Natural killer cell (primary cell): ENCODE data around the gene DLL1. TPM values are rescaled to one million over a fixed set of nuclear protein-coding genes. Genes with fewer than 3 reads are reported as not detected.
A peak's percentile ranks its signal among the peaks of the same experiment; 100 is the strongest.

ENCODE experiments used
- ATAC-seq, 3 donors: fragments of 150-1000 bp in 2 of 3; fragments of 200-7000 bp in 1 of 3; cut with Tn5 transposase; 1 replicate in 1 of 3; 2 replicates in 2 of 3; pipeline ENCODE4 v1.10.0; 2021; ENCODE audit warnings: mild to moderate bottlenecking in 2 of 3, moderate library complexity in 2 of 3
- DNase-seq, 2 donors: peaks; one replicate each; pipeline versions ENCODE4 v3.0.0 to v3.0.0-alpha.2; 2013 to 2021; ENCODE audit warnings: mixed read lengths in 1 of 2
- H3K27ac ChIP-seq: one replicate; pipeline ENCODE4 v1.5.1; 2013; ENCODE audit warnings: mild to moderate bottlenecking, low read length
- H3K27me3 ChIP-seq: one replicate; pipeline ENCODE4 v1.6.1; 2013; ENCODE audit warnings: low read length; ENCODE audit not compliant: control insufficient read depth, insufficient read depth
- H3K36me3 ChIP-seq: one replicate; pipeline ENCODE4 v1.6.1; 2013; ENCODE audit warnings: low read length; ENCODE audit not compliant: control insufficient read depth, insufficient read depth
- H3K4me1 ChIP-seq: one replicate; pipeline ENCODE4 v1.6.1; 2013; ENCODE audit warnings: low read length; ENCODE audit not compliant: control insufficient read depth, insufficient read depth
- H3K4me3 ChIP-seq: one replicate; pipeline ENCODE4 v1.5.1; 2013; ENCODE audit warnings: low read length
- H3K9me3 ChIP-seq: one replicate; pipeline ENCODE4 v1.6.1; 2013; ENCODE audit warnings: low read length; ENCODE audit not compliant: control insufficient read depth, insufficient read depth
- H3K27ac Mint-ChIP-seq, 2 donors: one replicate each; pipeline ENCODE4 v1.8.0; 2022; ENCODE audit warnings: mild to moderate bottlenecking in 2 of 2, mixed read lengths in 2 of 2, moderate library complexity in 1 of 2
- H3K27me3 Mint-ChIP-seq, 2 donors: one replicate each; pipeline ENCODE4 v1.8.0; 2022; ENCODE audit warnings: low read depth in 2 of 2, mixed read lengths in 2 of 2
- H3K36me3 Mint-ChIP-seq: one replicate; pipeline ENCODE4 v1.8.0; 2022; ENCODE audit warnings: mixed read lengths
- H3K4me1 Mint-ChIP-seq, 2 donors: one replicate each; pipeline ENCODE4 v1.8.0; 2022; ENCODE audit warnings: mixed read lengths in 2 of 2
- H3K4me3 Mint-ChIP-seq: one replicate; pipeline ENCODE4 v1.8.0; 2022; ENCODE audit warnings: mild to moderate bottlenecking, moderate library complexity, mixed read lengths
- H3K9me3 Mint-ChIP-seq, 2 donors: one replicate each; pipeline ENCODE4 v1.8.0; 2022; ENCODE audit warnings: mixed read lengths in 2 of 2
- WGBS: methylation state at CpG from one replicate; pipeline ENCODE4 v1.1.7; 2013; ENCODE audit warnings: missing lambda C conversion rate; ENCODE audit not compliant: insufficient coverage; 5-methylcytosine and 5-hydroxymethylcytosine counted together
- intact Hi-C: fragments of 100-400 bp; cut with micrococcal nuclease; formaldehyde crosslinking; loops from one replicate; pipeline ENCODE4 v1.14.2; 2022
- total RNA-seq, 4 donors: library from RNA; stranded (reverse); fragments of 120-200 nt in 1 of 4; gene quantifications; one replicate each; pipeline versions ENCODE4 v1.2.3 to v1.2.4, GENCODE V29; 2013 to 2022
- TF ChIP-seq, protein P1 (sequence below): fragments of 200-600 bp; IDR thresholded peaks from one replicate; pipeline ENCODE4 v1.8.0; 2022; ENCODE audit warnings: antibody characterized with exemption

DLL1 gene
- total RNA-seq, 3 donors from 2014 or later (not counting 1 experiment from before 2014, with no cell fraction given), result 4.3 to 16.9 (median 6.0) TPM

DNA sequence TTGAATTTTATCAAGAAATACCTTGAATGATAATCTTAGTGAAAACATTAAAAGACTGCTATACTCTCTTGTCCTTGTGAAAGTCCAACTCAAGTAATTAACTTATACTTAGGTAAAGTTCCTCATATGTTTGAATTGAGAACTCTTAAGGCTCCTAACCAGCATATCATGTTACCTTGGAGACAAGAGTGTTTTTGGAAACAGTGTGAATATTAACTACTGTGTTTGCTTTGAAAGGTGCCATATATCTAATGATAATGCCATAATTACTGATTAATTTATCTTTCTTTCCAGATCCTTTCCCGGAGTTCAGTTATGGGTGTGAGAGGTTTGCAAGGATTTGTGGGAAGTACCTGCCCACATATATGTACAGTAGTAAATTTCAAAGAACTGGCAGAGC is 26.2 kb upstream of the DLL1 start:
- Mint-ChIP-seq H3K4me1 (peaks cover 72 to 73% of the 10 kb centered on the region in 2 donors), H3K4me3 (no peak overlapping the region), H3K27me3 (no peaks in the 10 kb centered on the region), H3K9me3 (no peaks in the 10 kb centered on the region), H3K27ac (peak overlapping the region; percentile 44 to 66), H3K36me3 (peaks cover 14% of the 10 kb centered on the region)
- no peak for ATAC-seq
- intact Hi-C loops, result no loop called here
- no peak for DNase-seq
- Histone ChIP-seq H3K27me3 (no peaks in the 10 kb centered on the region), H3K36me3 (peaks cover 28% of the 10 kb centered on the region), H3K4me3 (no peak overlapping the region), H3K27ac (no peak overlapping the region), H3K9me3 (no peaks in the 10 kb centered on the region), H3K4me1 (no peaks in the 10 kb centered on the region)
- no CpG with 5 or more reads among the region's 1 CpG for WGBS
- TF ChIP-seq, protein P1, sequence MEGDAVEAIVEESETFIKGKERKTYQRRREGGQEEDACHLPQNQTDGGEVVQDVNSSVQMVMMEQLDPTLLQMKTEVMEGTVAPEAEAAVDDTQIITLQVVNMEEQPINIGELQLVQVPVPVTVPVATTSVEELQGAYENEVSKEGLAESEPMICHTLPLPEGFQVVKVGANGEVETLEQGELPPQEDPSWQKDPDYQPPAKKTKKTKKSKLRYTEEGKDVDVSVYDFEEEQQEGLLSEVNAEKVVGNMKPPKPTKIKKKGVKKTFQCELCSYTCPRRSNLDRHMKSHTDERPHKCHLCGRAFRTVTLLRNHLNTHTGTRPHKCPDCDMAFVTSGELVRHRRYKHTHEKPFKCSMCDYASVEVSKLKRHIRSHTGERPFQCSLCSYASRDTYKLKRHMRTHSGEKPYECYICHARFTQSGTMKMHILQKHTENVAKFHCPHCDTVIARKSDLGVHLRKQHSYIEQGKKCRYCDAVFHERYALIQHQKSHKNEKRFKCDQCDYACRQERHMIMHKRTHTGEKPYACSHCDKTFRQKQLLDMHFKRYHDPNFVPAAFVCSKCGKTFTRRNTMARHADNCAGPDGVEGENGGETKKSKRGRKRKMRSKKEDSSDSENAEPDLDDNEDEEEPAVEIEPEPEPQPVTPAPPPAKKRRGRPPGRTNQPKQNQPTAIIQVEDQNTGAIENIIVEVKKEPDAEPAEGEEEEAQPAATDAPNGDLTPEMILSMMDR, result no peak

DNA sequence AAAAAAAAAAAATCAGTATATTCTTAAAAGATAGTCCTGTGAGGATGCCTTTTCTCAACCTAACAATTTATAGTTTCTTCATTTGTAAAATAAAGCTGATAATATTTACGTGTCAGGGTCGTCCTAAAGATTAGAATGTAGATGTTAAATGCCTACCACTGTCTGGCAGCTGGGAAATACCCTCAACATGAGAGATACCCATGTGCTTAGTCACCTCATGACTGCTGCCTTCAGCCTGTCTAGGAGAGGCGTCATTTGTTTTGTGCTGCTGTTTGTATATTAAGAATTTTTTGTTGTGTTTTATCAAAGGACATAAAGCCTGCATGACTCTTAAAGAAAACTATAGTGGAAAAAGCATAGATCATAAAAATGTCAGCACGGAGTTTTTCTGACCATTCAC is 25.2 kb upstream of the DLL1 start:
- no peaks in the 10 kb centered on the region for H3K9me3 Mint-ChIP-seq

GRCh38 chr6:170314983-170315382 is 24.1 kb upstream of the DLL1 start:
- intact Hi-C loops, result no loop called here
- H3K36me3 Mint-ChIP-seq, result peaks cover 14% of the 10 kb centered on the region
- no peaks in the 10 kb centered on the region for H3K27me3 Mint-ChIP-seq
- Histone ChIP-seq H3K27ac (no peak overlapping the region), H3K9me3 (no peaks in the 10 kb centered on the region), H3K4me1 (peaks cover 5% of the 10 kb centered on the region), H3K27me3 (no peaks in the 10 kb centered on the region), H3K36me3 (peaks cover 19% of the 10 kb centered on the region), H3K4me3 (no peak overlapping the region)
- H3K9me3 Mint-ChIP-seq, result no peaks in the 10 kb centered on the region
- TF ChIP-seq, protein P1, result no peak
- peaks cover 74 to 76% of the 10 kb centered on the region in 2 donors for H3K4me1 Mint-ChIP-seq
- DNase-seq, result no peak
- no peak for ATAC-seq
- no peak overlapping the region for H3K4me3 Mint-ChIP-seq
- WGBS, result 95% methylated on average over 5 of the region's 5 CpGs
- peak overlapping the region; percentile 28 to 50 for H3K27ac Mint-ChIP-seq

More for the DNA sequence above, 25.2 kb upstream of the DLL1 start:
- intact Hi-C loops, result no loop called here
- H3K4me1 Mint-ChIP-seq, result peaks cover 72 to 76% of the 10 kb centered on the region in 2 donors
- no peak overlapping the region for H3K27ac Mint-ChIP-seq
- peaks cover 14% of the 10 kb centered on the region for H3K36me3 Mint-ChIP-seq
- TF ChIP-seq, protein P1, result no peak
- H3K27me3 Mint-ChIP-seq, result no peaks in the 10 kb centered on the region
- no peak overlapping the region for H3K27ac ChIP-seq
- peak in 1 of 2 donors; percentile 29 for DNase-seq
- H3K4me3 ChIP-seq, result no peak overlapping the region
- no peaks in the 10 kb centered on the region for H3K4me1 ChIP-seq
- H3K27me3 ChIP-seq, result no peaks in the 10 kb centered on the region
- no peak overlapping the region for H3K4me3 Mint-ChIP-seq
- peaks cover 22% of the 10 kb centered on the region for H3K36me3 ChIP-seq
- 82% methylated on average over 2 of the region's 4 CpGs for WGBS
- peak in 2 of 3 donors; percentile 73 to 75 for ATAC-seq
- no peaks in the 10 kb centered on the region for H3K9me3 ChIP-seq

DNA sequence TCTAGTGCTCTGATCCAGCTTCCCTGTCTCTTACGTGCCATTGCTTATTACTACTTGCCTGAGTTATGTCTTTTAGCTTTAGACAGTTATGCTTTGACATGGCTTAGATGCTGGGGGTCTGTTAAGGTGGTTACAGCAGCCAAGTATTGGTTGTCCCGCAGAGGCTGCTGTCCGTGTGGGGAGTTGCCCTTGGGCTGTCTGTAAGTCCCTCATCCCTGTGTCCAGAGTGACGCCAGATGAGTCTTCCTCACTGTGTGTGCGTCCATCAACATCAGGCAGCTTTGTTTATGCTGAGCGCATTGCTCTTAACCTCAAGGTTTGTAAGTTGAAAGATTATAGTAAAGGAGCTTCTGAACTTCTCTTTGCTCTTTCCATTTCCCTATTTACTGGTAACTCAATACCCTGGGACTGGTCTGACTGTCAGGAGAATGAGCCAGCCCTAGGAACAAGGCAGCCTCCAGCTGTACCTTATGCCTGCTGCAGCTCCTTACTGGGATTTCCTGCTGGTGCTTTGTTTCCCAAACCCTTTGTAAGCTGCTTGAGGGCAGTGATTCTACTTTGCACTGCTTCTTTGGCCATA is 22.9 kb upstream of the DLL1 start:
- DNase-seq (no peak), ATAC-seq (no peak)
- H3K4me3 Mint-ChIP-seq, result no peak overlapping the region
- no peaks in the 10 kb centered on the region for H3K9me3 Mint-ChIP-seq
- H3K27ac Mint-ChIP-seq, result peak overlapping the region; percentile 5 to 28
- H3K27me3 Mint-ChIP-seq, result no peaks in the 10 kb centered on the region
- TF ChIP-seq, protein P1, result no peak
- intact Hi-C loops, result no loop called here
- Histone ChIP-seq H3K4me1 (peaks cover 6% of the 10 kb centered on the region), H3K4me3 (no peak overlapping the region), H3K27me3 (no peaks in the 10 kb centered on the region), H3K9me3 (no peaks in the 10 kb centered on the region), H3K27ac (no peak overlapping the region), H3K36me3 (peaks cover 16% of the 10 kb centered on the region)
- H3K4me1 Mint-ChIP-seq, result peaks cover 67 to 71% of the 10 kb centered on the region in 2 donors
- peaks cover 14% of the 10 kb centered on the region for H3K36me3 Mint-ChIP-seq
- over 99% methylated on average over 6 of the region's 6 CpGs for WGBS
